ENCODE results near the gene ACAD8.

DNA sequence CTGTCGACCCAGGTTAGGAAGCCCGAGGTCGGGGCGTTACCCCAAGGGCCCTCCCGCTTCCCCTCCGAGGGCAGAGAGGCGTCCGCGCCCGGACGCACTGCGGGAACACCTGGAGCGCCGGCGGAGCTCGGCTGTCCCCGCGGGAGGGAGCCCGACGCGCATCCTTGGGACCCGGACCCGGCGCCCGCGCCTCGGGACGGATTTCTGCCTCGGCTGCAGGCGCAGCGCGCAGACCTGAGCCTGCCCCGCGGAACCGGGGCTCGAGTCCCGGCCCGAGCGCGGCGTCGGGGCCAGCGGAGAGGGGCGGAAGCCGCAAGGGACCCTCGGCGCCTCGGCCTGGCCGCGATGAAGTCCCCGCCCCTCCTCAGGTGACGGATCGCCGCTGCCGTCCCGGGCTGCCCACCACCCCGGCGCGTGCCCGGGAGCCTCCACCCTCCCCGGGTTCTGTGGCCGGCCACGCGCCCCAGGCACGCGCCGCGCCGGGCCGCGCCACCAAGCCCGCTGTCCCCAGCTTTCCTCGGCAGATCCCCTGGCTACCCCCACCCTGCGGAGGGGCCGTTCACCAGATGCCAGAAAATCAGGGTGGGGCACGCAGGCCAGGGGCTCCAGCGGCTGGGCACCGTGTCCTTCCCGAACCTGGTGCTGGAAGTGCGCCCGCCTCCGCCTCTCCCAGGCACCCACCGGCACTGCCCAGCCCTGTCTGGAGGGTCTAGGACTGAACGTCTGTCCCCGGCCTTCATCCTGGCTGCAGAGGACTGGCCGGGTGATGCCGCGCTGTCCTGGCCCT lies 23.2 kb downstream of the ACAD8 start:
- no peak for TF ChIP-seq TARDBP (IDR thresholded peaks at IDR 0.05)
- TF ChIP-seq, protein P1, sequence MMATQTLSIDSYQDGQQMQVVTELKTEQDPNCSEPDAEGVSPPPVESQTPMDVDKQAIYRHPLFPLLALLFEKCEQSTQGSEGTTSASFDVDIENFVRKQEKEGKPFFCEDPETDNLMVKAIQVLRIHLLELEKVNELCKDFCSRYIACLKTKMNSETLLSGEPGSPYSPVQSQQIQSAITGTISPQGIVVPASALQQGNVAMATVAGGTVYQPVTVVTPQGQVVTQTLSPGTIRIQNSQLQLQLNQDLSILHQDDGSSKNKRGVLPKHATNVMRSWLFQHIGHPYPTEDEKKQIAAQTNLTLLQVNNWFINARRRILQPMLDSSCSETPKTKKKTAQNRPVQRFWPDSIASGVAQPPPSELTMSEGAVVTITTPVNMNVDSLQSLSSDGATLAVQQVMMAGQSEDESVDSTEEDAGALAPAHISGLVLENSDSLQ (IDR thresholded peaks at IDR 0.05), result no peak
- TF ChIP-seq SP1 (IDR thresholded peaks at IDR 0.05), result no peak
- TF ChIP-seq FOXM1 (IDR thresholded peaks at IDR 0.05; ENCODE audit: borderline replicate concordance), result no peak
- no peak for TF ChIP-seq FOXK2 (IDR thresholded peaks at IDR 0.05)

Data from HEK293T (cell line).